CMK (cell line): Measurements from ENCODE around the gene TMEM125.
A peak's percentile ranks its signal among the peaks of the same experiment; 100 is the strongest.

Experiments used
- DNase-seq: peaks from one replicate; pipeline ENCODE4 v3.0.0-alpha.2; 2010; ENCODE audit warnings: low read depth

The TMEM125 gene

DNA sequence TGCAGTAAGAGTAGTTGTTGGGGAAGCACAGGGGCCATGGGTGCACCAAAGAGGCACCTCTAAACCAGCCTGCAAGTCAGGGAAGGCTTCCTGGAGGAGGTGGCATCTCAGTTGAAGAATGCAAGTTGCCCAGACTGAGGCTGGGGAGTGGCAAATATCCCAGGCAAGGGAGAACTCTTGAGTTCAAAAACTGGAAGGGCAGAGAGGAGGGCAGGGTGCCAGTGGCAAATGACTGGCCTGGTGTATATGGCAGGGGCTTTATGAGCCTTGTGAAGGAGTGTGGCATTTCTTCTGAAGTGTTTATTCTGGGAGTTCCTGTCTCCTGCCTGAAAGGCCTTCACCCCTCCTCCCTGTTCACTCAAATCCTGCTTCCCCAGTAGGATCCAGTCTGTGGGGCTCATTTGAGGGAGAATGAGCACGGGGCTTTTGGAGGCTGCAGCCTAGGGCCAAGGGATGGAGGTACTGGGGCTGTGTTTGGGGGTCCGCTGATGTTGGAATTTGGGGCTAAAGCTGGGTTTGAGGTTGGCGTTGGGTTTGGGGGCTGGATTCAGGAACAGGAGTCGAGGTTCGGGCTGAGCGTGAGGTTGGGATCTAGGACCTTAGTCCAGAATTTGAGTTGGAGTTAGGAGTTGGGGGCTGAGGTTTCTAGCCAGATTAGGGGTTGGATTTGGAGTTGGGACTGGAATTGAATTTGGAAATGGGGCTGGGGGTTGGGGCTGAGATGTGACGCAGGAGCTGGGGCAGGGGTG lies at the start of gene TMEM125:
Gene TMEM125, plus strand, starts transcription at position 357 of the 749 bp plus-strand sequence. CDS start 2,740 bp downstream, outside the sequence.
- no peak for DNase-seq

DNA sequence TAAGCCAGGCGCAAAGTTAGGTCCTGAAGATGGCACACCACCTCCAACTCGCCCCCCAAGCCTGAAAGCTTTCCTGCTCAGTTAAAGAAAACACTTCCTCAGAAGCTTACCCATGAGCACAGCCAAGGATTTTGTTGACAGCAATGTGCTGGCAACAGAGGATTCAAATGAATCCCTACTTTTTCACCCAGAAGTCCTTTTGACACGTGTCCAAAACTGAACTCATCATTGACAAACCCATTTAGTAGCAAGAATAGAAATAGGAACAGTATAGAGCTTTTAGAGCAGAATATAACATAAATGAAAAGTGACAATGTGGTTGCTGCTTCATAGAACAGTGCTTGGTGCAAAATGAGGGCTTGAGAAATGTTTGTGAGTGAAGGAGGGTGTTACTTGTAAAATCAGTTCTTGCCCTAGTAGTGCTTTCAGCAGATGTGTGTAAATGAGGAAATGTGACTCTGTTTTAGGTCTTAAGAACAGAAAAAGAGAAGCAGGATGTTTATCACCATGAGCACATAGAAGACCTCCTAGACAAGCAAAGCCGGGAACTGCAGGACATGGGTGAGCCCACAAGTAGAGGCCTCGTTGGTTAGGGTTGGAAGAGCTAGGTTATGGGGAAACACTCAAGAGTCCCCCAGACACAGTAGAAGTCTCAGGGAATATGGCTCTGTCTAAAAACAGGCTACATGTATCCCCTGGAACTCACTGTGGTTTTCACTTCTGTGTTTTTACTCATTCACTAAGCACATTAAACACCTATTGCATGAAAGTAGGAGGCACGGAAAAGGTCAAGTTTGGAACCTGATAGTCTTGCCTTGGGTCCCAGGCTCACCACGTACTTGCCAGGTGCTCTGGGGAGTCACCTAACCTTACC lies 48.6 kb upstream of the TMEM125 start:
- DNase-seq, result no peak

DNA sequence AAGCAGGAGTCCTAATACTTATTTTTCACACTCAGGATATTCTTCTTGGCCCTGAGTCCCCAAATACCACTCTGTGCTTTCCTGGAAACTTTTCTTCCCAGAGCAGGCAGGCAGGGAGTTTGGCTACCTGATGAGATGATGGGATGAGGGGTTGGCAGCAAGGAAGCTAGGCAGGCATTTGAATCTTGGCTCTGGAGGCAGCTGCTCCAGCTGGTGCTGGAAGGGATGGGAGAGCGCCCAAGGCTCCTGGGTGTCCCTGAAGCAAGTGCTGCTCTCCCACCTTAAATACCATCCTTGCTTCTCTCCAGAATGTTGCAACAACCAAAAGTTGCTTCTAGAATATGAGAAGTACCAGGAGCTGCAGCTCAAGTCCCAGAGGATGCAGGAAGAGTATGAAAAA lies 48.0 kb upstream of the TMEM125 start:
- DNase-seq, result no peak

DNA sequence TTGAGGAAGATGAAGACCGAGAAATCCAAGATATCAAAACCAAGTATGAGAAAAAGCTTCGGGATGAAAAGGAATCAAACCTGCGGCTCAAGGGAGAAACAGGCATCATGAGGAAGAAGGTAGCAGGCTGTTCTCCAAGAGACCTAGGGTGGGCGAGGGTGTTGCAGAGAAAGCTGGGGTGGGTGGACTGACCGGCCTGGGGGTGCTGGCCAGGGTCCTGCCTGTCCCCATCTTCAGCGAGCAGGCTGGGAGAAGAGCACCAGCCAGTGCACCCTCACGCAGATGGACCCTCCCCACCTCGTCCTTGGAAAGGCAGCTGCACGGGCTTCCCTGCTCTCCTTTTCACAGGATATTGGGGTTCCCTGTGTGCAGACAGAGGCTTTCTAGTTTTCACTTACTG lies 46.9 kb upstream of the TMEM125 start:
- no peak for DNase-seq

DNA sequence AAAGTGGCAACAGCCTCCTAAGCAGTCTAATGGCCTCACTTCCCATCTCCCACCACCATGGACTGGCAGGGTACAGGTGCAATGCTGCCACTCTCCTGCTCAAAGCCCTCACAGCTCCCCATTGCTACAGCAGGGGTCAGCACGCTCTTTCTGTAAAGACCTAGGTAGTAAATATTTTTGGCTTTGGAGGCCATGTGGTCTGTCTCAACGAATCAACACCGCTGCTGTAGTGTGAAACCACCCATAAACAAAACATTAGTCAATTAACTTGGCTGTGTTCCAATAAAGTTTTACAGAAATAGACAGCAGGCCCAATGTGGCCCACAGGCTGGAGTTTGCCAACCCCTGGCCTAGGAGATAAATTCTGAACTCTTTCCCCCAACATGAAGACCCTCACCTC lies 44.6 kb upstream of the TMEM125 start:
- no peak for DNase-seq

GRCh38 chr1:43227143-43227764 lies 42.5 kb upstream of the TMEM125 start:
- peak; percentile 81 for DNase-seq

DNA sequence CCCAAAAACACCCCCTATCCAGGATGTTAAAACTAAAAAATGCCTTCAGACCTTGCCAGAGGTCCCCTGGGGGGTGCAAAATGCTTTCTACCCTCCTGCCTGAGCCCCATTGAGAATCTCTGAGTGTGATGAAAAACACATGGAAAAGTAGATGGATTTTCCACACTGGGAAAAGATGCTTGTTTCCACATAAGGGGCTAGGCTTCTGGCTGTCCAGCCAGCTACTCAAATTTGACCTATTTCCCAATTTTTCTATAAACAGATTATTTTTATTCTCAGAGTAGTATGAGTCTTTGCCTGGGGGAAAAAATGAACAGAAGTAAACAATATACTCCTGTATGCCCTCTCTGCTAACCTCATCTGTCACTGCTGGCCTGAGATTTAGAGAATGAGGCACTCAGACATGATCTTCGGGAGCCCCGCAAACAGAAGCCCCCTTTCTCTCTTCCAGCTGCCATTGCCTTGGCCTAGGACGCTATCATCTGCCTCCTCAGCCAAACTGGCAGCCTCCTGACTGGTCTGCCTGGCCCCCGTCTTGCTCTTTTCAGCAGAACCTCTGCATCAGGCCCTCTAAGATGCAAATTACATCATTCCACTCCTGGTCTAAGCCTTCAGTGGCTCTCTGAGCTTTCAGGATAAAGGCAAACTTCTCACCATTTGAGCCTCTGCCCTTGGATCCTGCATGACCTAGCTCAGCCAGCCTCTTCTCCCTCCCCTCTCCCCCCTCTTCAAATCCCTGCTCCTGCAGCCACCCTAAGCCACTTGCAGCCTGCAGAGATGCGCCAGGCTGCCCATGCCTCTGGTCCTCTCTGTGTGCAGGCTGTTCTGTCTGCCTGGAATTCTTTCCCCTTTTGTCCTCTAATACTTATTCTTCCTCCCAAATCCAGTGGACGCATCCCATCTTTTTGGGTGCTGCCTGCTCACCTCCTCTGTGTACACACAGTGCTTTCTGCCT lies 39.7 kb upstream of the TMEM125 start:
- no peak for DNase-seq

DNA sequence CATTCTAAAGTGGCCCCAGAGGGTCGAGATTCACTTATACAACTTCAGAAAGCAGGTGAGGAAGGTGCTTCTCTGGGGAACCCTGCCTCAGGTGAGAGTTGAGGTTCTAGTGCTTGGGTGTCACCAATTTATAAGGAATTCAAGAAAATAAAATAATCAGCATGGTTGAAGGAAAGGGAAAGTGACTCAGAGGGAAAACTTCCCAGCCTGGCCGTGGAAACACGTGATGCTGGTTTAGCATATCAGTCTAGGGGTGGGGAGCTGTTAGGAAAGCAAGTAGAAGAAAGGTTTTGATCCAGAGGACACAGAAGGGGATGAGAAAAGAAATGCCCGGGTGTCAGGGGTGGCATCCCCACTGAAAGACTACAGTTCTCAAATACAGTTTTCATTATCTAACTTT lies 37.7 kb upstream of the TMEM125 start:
- no peak for DNase-seq

DNA sequence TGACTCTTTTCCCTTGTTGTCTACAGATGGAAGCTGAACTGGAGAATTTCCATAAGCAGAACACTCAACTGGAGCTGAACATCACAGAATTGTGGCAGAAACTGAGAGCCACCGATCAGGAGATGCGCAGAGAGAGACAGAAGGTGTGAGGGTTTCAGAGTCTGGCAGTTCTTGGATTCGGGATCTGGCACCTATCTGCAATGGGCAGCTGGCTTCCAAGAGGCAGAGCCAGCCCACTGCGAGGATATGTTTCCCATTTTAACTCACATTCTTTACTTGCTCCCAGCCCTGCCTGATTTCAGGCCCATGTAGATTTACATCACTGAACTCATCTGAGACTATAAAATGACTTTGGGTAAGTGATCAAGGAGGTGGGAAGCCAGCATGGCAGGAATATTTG lies 37.3 kb upstream of the TMEM125 start:
- no peak for DNase-seq

DNA sequence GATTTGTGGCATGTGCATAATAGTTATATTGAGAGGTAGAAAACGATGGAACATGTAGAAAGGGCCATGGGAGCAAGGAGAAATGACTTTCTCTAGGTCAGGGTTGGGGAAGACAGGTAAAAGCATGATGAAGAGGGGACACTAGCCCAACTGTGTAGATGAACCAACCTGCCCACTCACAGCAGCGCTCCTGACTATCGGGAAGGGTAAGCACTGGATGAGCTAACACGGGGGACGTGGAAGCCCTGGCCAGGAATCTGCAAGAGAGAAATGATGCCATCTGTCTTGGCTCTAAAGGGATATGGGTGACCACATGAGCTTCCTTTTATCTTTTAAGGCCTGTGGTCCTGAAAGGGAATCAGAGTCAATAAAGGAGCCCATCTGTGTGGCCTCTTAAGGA lies 36.2 kb upstream of the TMEM125 start:
- no peak for DNase-seq

DNA sequence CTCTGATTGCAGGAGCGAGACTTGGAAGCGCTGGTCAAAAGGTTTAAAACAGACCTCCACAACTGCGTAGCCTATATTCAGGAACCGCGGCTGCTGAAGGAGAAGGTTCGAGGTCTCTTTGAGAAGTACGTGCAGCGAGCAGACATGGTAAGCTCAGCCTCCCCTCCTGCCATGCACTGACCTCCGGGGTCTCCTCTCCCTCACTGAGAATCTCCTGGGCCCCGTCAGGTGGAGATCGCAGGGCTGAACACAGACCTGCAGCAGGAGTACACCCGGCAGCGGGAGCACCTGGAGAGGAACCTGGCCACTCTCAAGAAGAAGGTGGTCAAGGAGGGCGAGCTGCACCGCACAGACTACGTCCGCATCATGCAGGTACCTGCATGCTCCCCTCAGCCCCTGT lies 35.5 kb upstream of the TMEM125 start:
- no peak for DNase-seq

GRCh38 chr1:43235040-43235439 lies 34.7 kb upstream of the TMEM125 start:
- DNase-seq, result no peak

DNA sequence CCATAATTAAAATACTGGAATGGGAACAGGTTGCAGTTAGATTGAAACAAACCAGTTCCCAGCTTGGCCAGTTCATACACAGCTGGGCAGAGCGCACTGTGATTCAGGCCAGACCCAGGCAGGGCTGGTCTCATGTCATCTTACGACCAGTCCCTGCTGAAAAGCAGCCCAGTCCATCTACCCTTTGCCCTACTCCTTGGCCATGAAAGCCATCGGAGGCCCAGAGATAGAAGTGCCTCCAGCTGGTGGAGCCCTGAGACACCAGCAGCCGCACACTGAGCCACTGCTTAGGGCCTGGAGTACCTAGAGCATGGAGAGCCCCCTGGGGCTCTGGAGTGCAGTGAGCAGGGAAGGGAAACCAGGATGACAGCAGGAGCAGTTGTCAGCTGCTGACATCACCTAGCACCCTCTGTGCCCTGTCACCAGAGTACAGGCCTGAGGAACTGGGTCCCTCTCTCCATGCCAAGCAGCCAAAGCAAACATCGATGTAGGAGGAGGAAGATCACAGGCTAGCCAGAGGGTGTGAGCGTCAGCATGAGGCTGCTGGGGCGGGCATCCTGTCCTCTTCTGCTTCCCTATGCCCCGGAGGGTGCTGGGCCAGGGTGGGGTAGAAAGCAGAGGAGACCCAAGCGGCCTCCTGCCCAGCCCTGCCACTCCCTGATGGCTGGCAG lies 34.2 kb upstream of the TMEM125 start:
- no peak for DNase-seq

DNA sequence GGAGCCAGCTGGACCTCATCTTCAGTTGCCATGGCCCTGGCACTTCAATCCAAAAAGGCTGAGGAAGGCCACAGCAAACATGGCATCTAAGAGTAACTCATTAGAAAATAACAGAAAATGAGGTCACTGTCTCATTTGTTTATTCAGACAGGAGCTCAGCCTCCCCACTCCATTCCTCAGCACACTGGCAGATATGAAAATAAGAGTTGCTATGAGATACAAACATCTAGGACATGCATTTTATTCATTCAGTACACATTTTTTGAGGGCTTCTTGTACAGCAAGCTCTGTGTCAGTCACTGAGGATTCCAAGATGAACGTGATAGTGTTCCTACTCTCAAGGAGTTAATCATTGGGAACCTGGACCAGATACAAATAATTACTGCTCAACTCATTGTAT lies 32.7 kb upstream of the TMEM125 start:
- DNase-seq, result no peak

DNA sequence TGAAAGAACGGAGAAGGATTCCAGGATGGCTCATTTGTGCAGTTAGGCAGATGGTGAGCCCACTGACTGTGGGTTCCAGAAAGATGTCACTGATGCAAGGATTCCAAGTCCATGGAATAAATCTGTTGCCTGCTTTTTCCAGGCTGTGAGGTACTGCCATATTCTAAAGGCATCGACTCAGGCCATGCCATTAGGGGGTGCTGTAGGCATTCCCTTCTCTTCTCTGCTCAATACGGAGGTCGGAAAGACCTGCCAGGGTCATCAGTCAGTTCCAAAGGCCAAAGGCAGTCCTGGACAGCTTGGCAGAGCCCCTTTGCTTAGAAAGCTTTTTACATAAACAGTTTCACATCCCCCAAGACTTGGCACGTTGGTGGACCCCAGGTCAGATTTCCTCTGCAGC lies 31.7 kb upstream of the TMEM125 start:
- peak; percentile 36 for DNase-seq

DNA sequence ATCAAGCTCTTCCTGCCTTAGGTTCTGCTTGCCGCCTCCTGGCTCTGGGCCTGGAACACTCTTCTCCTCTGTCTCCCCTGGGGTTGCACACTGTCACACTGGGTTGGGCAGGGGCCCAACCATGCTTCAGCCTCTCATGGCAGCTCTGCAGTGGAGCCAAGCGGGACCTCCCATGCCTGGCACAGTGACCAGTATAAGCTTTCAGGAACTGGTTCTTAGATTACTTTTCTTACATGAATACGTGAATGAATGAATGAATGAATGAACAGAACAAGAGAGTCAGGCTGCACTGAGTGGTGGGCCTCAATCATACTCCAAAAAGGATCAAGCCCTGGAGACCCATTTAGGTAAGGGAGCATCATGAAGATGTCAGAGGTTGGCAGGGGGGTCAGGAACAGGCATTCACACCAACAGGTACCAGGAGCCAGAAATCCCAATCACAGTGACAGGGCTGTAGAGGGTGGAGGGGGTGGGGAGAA lies 30.8 kb upstream of the TMEM125 start:
- DNase-seq, result no peak

GRCh38 chr1:43239484-43239883 lies 30.3 kb upstream of the TMEM125 start:
- no peak for DNase-seq

- DNase-seq, result no peak
These were observed 28.4 kb upstream of the TMEM125 start for GRCh38 chr1:43241413-43241836.

DNA sequence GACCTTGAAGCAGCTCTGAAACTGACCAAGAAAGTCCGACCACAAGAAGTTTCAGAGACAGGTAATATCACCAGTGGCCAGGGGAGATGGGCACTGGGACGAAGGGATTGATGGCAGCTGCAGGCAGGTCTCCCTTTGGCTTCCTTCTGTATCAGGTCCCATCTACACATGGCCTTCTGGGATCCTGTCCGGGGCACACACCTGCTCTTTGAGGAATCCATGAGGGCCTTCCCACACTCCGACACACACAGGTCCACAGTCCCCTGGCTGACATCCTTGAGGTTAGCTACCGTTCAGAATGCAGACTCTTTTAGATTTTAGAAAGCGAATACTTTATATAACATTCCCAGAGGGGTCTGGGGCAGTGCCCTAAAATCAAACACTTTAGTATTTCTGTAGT lies 26.5 kb upstream of the TMEM125 start:
- DNase-seq, result no peak

DNA sequence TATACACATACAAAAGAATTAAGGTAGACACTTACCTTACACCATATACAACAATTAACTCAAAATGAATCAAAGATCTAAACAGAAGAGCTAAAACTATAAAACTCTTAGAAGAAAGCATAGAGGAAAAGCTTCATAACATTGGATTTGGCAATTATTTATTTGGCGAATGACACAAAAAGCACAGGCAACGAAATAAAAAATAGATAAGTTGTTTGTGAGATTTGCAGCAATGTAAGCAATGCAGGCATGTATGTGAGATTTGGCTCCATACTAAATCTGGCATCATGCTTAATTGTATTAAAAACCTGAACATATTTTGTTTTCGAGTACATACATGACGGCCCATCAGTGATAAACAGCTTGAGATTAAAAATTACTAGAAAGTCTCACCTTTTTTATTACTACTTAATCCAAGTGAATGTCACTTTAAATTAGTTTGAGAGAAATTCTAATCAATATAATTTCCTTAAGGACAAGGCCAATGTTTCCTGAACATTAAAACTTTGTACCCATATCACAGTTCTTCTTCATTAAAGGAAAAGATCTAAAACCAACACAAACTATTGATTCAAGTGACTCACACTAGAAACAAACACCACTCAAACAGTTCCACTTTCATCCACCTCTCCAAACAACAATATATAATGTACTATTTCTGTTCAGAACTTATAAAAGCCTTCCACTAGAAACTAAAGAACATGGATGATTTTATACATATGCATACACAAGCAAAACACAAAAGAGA lies 23.1 kb upstream of the TMEM125 start:
- no peak for DNase-seq
